ENCODE measurements around the gene PAX7. TPM values are rescaled to one million over a fixed set of nuclear protein-coding genes. Genes with fewer than 3 reads are reported as not detected.

PAX7 gene
- polyA plus RNA-seq, 1 of the 3 experiments (the other 2 are of a cell fraction) = not detected

GRCh38 chr1:18644446-18644845 lies 13.8 kb downstream of the PAX7 start:
- POLR2A ChIA-PET = no interaction called here
- Histone ChIP-seq H2AFZ (ENCODE audit: low read depth) (no peak overlapping the region), H3K27ac (ENCODE audit: low read depth in 2 of 2, low read length in 1 of 2) (no peak overlapping the region), H3K4me2 (no peak overlapping the region), H3K9ac (no peak overlapping the region), H3F3A (replicated peaks; ENCODE audit: insufficient read depth) (no peaks in the 10 kb centered on the region), H3K79me2 (ENCODE audit: insufficient read depth) (no peaks in the 10 kb centered on the region), H3K4me1 (ENCODE audit: control insufficient read depth in 1 of 2, insufficient read depth in 2 of 2, low read depth in 1 of 2, low read length in 1 of 2) (no peaks in the 10 kb centered on the region), H3K4me3 (ENCODE audit: low read depth in 2 of 2, low read length in 1 of 2) (no peak overlapping the region), H3K36me3 (replicated peaks in 1 of 2; ENCODE audit: control insufficient read depth in 1 of 2, insufficient read depth in 2 of 2, low read length in 1 of 2) (no peaks in the 10 kb centered on the region), H4K20me1 (ENCODE audit: insufficient read depth) (no peaks in the 10 kb centered on the region), H3K27me3 (ENCODE audit: insufficient read depth) (peaks cover 93% of the 10 kb centered on the region), H3K9me2 (no peaks in the 10 kb centered on the region), H3K9me3 (no peaks in the 10 kb centered on the region)
- TF ChIP-seq YY1 (IDR thresholded peaks at IDR 0.05; ENCODE audit: low read depth) (no peak), MXI1 (IDR thresholded peaks at IDR 0.05; ENCODE audit: low read depth, low read length) (no peak), IRF3 (IDR thresholded peaks at IDR 0.05; ENCODE audit: low read depth, low read length) (no peak), MEF2A (IDR thresholded peaks at IDR 0.05; ENCODE audit: borderline replicate concordance, low read depth) (no peak), FOXJ3 (CRISPR knock-in tag; IDR thresholded peaks at IDR 0.05) (no peak), TAF1 (IDR thresholded peaks at IDR 0.05; ENCODE audit: borderline replicate concordance, low read depth, low read length) (no peak), POLR2AphosphoS5 (IDR thresholded peaks at IDR 0.05; ENCODE audit: low read depth, low read length) (no peak), CHD2 (IDR thresholded peaks at IDR 0.05; ENCODE audit: low read length, partially characterized antibody) (no peak), MAX (IDR thresholded peaks at IDR 0.05; ENCODE audit: low read depth) (no peak)
- TF ChIP-seq, protein P1, sequence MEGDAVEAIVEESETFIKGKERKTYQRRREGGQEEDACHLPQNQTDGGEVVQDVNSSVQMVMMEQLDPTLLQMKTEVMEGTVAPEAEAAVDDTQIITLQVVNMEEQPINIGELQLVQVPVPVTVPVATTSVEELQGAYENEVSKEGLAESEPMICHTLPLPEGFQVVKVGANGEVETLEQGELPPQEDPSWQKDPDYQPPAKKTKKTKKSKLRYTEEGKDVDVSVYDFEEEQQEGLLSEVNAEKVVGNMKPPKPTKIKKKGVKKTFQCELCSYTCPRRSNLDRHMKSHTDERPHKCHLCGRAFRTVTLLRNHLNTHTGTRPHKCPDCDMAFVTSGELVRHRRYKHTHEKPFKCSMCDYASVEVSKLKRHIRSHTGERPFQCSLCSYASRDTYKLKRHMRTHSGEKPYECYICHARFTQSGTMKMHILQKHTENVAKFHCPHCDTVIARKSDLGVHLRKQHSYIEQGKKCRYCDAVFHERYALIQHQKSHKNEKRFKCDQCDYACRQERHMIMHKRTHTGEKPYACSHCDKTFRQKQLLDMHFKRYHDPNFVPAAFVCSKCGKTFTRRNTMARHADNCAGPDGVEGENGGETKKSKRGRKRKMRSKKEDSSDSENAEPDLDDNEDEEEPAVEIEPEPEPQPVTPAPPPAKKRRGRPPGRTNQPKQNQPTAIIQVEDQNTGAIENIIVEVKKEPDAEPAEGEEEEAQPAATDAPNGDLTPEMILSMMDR (IDR thresholded peaks at IDR 0.05) = no peak
- TF ChIP-seq, protein P2, sequence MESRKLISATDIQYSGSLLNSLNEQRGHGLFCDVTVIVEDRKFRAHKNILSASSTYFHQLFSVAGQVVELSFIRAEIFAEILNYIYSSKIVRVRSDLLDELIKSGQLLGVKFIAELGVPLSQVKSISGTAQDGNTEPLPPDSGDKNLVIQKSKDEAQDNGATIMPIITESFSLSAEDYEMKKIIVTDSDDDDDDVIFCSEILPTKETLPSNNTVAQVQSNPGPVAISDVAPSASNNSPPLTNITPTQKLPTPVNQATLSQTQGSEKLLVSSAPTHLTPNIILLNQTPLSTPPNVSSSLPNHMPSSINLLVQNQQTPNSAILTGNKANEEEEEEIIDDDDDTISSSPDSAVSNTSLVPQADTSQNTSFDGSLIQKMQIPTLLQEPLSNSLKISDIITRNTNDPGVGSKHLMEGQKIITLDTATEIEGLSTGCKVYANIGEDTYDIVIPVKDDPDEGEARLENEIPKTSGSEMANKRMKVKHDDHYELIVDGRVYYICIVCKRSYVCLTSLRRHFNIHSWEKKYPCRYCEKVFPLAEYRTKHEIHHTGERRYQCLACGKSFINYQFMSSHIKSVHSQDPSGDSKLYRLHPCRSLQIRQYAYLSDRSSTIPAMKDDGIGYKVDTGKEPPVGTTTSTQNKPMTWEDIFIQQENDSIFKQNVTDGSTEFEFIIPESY (IDR thresholded peaks at IDR 0.05; ENCODE audit: borderline replicate concordance, low read depth) = no peak
- DNase-seq = peak; percentile 38
- 8% methylated on average over 4 of the region's 5 CpGs for WGBS (ENCODE audit: low lambda C conversion rate)
- CTCF ChIA-PET = interaction anchor here (1.0 to 3.2 kb wide), 6 partner anchors 10 to 231 kb away, joined by 3 to 21 read pairs (median 4); no protein-coding TSS in a partner anchor

All from SK-N-SH (cell line).